Neural cell (in vitro differentiated cells): ENCODE measurements around the gene HOXC6. TPM values are rescaled to one million over a fixed set of nuclear protein-coding genes. Genes with fewer than 3 reads are reported as not detected.

Source experiments
- H2AFZ ChIP-seq: fragments of 200-600, 300-800 bp; sonication (generic), shearing (Covaris generic); 2 replicates; pipeline ENCODE4 v1.6.0; 2014; ENCODE audit warnings: low read depth, mild to moderate bottlenecking, antibody characterized with exemption, low read length, moderate library complexity
- H3F3A ChIP-seq: fragments of 200-600 bp; shearing (Covaris generic); 2 replicates; pipeline ENCODE4 v1.6.1; 2016; ENCODE audit warnings: mild to moderate bottlenecking, moderate library complexity, mixed read lengths, antibody characterized with exemption, low read length; ENCODE audit not compliant: insufficient read depth, poor library complexity, severe bottlenecking
- H3K27ac ChIP-seq: fragments of 200-600, 300-800 bp; sonication (generic), shearing (Covaris generic); 2 replicates; pipeline ENCODE4 v1.5.1; 2014; ENCODE audit warnings: mild to moderate bottlenecking, low read length, moderate library complexity
- H3K27me3 ChIP-seq: fragments of 300-800, 200-600 bp; sonication (generic), shearing (Covaris generic); 2 replicates; pipeline ENCODE4 v1.6.0; 2014; ENCODE audit warnings: mild to moderate bottlenecking, low read depth, low read length, moderate library complexity; ENCODE audit not compliant: insufficient read depth
- H3K36me3 ChIP-seq: fragments of 300-800, 200-600 bp; sonication (generic), shearing (Covaris generic); 2 replicates; pipeline ENCODE4 v1.5.1; 2014; ENCODE audit warnings: mild to moderate bottlenecking, antibody characterized with exemption, low read length, moderate library complexity; ENCODE audit not compliant: insufficient read depth
- H3K4me2 ChIP-seq: fragments of 300-800, 200-600 bp; sonication (generic), shearing (Covaris generic); 2 replicates; pipeline ENCODE4 v1.6.0; 2014; ENCODE audit warnings: mild to moderate bottlenecking, low read length
- H3K4me3 ChIP-seq: fragments of 300-800, 200-600 bp; sonication (generic), shearing (Covaris generic); 2 replicates; pipeline ENCODE4 v1.5.1; 2014; ENCODE audit warnings: mild to moderate bottlenecking, low read length, moderate library complexity
- H3K79me2 ChIP-seq: fragments of 200-600 bp; shearing (Covaris generic); replicated peaks from 2 replicates; pipeline ENCODE4 v1.6.0; 2014; ENCODE audit warnings: mild to moderate bottlenecking, low read length, moderate library complexity; ENCODE audit not compliant: insufficient read depth
- H3K9ac ChIP-seq: fragments of 300-800, 200-600 bp; sonication (generic), shearing (Covaris generic); 2 replicates; pipeline ENCODE4 v1.6.1; 2016; ENCODE audit warnings: mild to moderate bottlenecking, low read length, mixed read lengths
- H3K9me2 ChIP-seq: fragments of 200-600 bp; shearing (Covaris generic); 2 replicates; pipeline ENCODE4 v1.6.1; 2016; ENCODE audit warnings: mild to moderate bottlenecking, low read length, mixed read lengths; ENCODE audit not compliant: insufficient read depth
- H3K9me3 ChIP-seq: fragments of 200-600, 300-800 bp; sonication (generic), shearing (Covaris generic); 2 replicates; pipeline ENCODE4 v1.6.1; 2016; ENCODE audit warnings: mild to moderate bottlenecking, mixed run types, low read length, moderate library complexity, mixed read lengths
- H4K20me1 ChIP-seq: fragments of 200-600 bp; shearing (Covaris generic); 2 replicates; pipeline ENCODE4 v1.6.1; 2016; ENCODE audit warnings: mild to moderate bottlenecking, mixed run types; ENCODE audit not compliant: insufficient read depth
- EP300 ChIP-seq: fragments of 450-650 bp; conservative IDR thresholded peaks from 2 replicates; pipeline ENCODE4 v1.6.1; 2014; ENCODE audit warnings: antibody characterized with exemption, mild to moderate bottlenecking, moderate library complexity; ENCODE audit not compliant: poor library complexity, severe bottlenecking
- EZH2 ChIP-seq: fragments of 200-600, 300-800 bp; shearing (Covaris generic), sonication (generic); IDR thresholded peaks from 2 replicates; pipeline ENCODE4 v1.6.1; 2014; ENCODE audit warnings: antibody characterized with exemption, low read length, borderline replicate concordance, mild to moderate bottlenecking; ENCODE audit not compliant: insufficient read depth, poor library complexity, severe bottlenecking
- MXI1 ChIP-seq: fragments of 450-650 bp; conservative IDR thresholded peaks from 2 replicates; pipeline ENCODE4 v1.6.1; 2014; ENCODE audit warnings: antibody characterized with exemption, mild to moderate bottlenecking; ENCODE audit not compliant: poor library complexity, severe bottlenecking
- POLR2AphosphoS5 ChIP-seq: IDR thresholded peaks from 2 replicates; pipeline ENCODE4 v1.6.1; 2012
- RAD21 ChIP-seq: fragments of 450-650 bp; conservative IDR thresholded peaks from 2 replicates; pipeline ENCODE4 v1.6.1; 2014; ENCODE audit warnings: antibody characterized with exemption, mild to moderate bottlenecking, moderate library complexity
- SMC3 ChIP-seq: fragments of 450-650 bp; conservative IDR thresholded peaks from 2 replicates; pipeline ENCODE4 v1.6.1; 2014; ENCODE audit warnings: antibody characterized with exemption, mild to moderate bottlenecking, moderate library complexity; ENCODE audit not compliant: poor library complexity
- TAF1 ChIP-seq: IDR thresholded peaks from 2 replicates; pipeline ENCODE4 v1.6.1; 2012; ENCODE audit warnings: low read depth
- polyA plus RNA-seq: library from polyadenylated mRNA; depleted of rRNA; stranded (reverse); fragments of >200 nt; gene quantifications from 2 replicates; pipeline ENCODE4 v1.2.3, GENCODE V29; 2014
- TF ChIP-seq, protein P1 (sequence below): IDR thresholded peaks from 2 replicates; pipeline ENCODE4 v1.6.1; 2012; ENCODE audit warnings: borderline replicate concordance
- TF ChIP-seq, protein P2 (sequence below): fragments of 450-650 bp; IDR thresholded peaks from 2 replicates; pipeline ENCODE4 v1.5.1; 2014; ENCODE audit warnings: antibody characterized with exemption, mild to moderate bottlenecking, moderate library complexity; ENCODE audit not compliant: poor library complexity, severe bottlenecking

The HOXC6 gene
- polyA plus RNA-seq, 1 donor from 2014 or later: not detected

DNA sequence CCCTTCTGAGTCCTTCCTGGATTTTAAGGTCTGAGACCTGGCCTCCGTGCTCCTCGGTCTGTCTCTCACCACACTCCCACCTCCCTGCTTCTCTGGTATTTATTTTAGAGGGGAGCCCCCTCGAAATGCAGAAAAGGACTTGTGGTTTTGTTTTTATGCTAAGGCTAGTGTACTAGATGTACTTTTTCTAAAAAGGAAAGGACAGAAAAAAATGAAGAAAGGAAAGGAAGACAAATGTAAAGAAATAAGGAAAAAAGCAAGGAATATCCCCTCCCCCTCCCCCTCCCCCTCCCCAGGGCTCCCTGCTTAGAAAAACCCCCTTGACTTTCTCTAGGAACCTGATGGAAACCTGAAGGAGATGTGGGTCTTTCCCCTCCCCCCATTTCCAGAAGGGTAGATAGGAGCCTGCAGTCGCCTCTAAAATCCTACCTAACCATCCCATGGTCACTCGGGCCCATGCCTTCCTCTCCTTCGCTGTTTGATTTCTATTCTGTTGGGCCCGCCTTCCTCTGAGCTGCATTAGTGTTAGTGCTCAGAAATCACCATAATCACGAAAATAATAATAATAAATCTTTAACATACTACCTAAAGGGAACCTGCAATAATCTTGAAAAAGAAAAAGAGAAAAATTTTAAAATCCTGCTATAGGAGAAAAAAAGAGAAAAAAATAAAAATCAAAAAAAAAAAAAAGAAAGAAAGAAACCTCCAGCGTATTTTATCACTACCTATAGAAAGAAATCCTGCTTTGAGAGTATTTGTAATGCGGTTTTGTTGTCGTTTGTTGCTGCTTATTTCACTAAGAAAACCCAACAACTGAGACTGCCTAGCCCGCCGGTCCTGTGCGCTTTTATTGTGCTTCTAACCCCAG lies 16.3 kb upstream of the HOXC6 start:
- Histone ChIP-seq H3K36me3 (no peaks in the 10 kb centered on the region), H2AFZ (no peak overlapping the region), H3K27ac (no peak overlapping the region), H3K9ac (no peak overlapping the region), H3K4me3 (no peak overlapping the region), H3K9me2 (no peaks in the 10 kb centered on the region), H3K27me3 (peaks cover 98% of the 10 kb centered on the region), H3K9me3 (no peaks in the 10 kb centered on the region), H4K20me1 (no peaks in the 10 kb centered on the region), H3K4me2 (no peak overlapping the region), H3K79me2 (no peaks in the 10 kb centered on the region), H3F3A (no peaks in the 10 kb centered on the region)
- TF ChIP-seq SMC3 (no peak), EZH2 (no peak), RAD21 (no peak), POLR2AphosphoS5 (no peak), TAF1 (no peak), EP300 (no peak), MXI1 (no peak)
- TF ChIP-seq, protein P1, sequence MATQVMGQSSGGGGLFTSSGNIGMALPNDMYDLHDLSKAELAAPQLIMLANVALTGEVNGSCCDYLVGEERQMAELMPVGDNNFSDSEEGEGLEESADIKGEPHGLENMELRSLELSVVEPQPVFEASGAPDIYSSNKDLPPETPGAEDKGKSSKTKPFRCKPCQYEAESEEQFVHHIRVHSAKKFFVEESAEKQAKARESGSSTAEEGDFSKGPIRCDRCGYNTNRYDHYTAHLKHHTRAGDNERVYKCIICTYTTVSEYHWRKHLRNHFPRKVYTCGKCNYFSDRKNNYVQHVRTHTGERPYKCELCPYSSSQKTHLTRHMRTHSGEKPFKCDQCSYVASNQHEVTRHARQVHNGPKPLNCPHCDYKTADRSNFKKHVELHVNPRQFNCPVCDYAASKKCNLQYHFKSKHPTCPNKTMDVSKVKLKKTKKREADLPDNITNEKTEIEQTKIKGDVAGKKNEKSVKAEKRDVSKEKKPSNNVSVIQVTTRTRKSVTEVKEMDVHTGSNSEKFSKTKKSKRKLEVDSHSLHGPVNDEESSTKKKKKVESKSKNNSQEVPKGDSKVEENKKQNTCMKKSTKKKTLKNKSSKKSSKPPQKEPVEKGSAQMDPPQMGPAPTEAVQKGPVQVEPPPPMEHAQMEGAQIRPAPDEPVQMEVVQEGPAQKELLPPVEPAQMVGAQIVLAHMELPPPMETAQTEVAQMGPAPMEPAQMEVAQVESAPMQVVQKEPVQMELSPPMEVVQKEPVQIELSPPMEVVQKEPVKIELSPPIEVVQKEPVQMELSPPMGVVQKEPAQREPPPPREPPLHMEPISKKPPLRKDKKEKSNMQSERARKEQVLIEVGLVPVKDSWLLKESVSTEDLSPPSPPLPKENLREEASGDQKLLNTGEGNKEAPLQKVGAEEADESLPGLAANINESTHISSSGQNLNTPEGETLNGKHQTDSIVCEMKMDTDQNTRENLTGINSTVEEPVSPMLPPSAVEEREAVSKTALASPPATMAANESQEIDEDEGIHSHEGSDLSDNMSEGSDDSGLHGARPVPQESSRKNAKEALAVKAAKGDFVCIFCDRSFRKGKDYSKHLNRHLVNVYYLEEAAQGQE: no peak
- TF ChIP-seq, protein P2, sequence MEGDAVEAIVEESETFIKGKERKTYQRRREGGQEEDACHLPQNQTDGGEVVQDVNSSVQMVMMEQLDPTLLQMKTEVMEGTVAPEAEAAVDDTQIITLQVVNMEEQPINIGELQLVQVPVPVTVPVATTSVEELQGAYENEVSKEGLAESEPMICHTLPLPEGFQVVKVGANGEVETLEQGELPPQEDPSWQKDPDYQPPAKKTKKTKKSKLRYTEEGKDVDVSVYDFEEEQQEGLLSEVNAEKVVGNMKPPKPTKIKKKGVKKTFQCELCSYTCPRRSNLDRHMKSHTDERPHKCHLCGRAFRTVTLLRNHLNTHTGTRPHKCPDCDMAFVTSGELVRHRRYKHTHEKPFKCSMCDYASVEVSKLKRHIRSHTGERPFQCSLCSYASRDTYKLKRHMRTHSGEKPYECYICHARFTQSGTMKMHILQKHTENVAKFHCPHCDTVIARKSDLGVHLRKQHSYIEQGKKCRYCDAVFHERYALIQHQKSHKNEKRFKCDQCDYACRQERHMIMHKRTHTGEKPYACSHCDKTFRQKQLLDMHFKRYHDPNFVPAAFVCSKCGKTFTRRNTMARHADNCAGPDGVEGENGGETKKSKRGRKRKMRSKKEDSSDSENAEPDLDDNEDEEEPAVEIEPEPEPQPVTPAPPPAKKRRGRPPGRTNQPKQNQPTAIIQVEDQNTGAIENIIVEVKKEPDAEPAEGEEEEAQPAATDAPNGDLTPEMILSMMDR: no peak

DNA sequence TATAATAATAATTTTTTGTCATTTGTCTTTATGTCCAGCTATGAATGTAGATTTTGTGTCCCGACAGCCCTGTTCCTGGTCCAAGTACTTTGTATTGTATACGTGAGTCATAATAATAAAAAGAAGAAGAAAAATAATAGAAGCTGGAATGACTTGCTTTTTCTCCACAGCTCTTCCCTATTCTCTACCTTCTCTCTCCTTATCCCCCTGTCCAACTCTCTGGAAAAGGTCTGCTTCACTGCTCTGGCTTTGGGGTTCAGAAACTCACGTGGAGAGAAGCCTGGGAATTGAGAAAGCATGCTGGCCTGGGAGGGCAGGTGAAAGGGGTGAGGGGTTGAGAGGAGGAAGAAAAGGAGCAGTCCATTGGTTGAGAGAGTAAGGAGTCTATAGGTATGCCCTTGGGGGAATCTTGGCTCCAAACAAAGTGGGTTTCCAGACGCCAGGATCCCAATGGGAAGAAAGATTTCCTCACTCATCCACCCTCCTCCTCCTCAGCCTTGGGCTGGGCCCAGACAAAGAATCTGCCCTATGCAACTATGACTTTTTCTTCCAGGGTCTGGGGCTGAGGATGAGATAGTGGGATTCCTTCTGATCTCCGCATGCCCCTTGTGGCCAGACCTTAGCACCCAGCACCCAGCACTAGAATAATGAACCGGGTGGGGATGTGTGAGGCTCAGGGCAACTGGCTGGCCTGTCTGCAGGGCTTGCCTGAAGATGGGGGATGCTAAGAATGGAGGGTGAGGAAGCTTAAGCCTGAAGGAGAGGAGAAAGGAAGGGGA lies 15.4 kb upstream of the HOXC6 start:
- Histone ChIP-seq H2AFZ (no peak overlapping the region), H3K4me3 (no peak overlapping the region)
- TF ChIP-seq, protein P2: no peak

More for the DNA sequence above, 15.4 kb upstream of the HOXC6 start:
- H3K79me2 ChIP-seq: no peaks in the 10 kb centered on the region
- H3K9me2 ChIP-seq: no peaks in the 10 kb centered on the region
- H3K27me3 ChIP-seq: peaks cover 98% of the 10 kb centered on the region
- no peaks in the 10 kb centered on the region for H3F3A ChIP-seq
- H3K36me3 ChIP-seq: no peaks in the 10 kb centered on the region
- H4K20me1 ChIP-seq: no peaks in the 10 kb centered on the region
- H3K9me3 ChIP-seq: no peaks in the 10 kb centered on the region
- H3K4me2 ChIP-seq: no peak overlapping the region
- H3K9ac ChIP-seq: no peak overlapping the region
- H3K27ac ChIP-seq: no peak overlapping the region
